ENCODE data around the gene MYH9. TPM values are rescaled to one million over a fixed set of nuclear protein-coding genes. Genes with fewer than 3 reads are reported as not detected.
"Not testable (repeated sequence)": the region's sequence is repeated elsewhere in the genome, so short reads cannot be mapped to it uniquely, and the experiment has no call there.

MYH9 gene
- total RNA-seq, 2 experiments from 2014 or later: 695 to 913 TPM

DNA sequence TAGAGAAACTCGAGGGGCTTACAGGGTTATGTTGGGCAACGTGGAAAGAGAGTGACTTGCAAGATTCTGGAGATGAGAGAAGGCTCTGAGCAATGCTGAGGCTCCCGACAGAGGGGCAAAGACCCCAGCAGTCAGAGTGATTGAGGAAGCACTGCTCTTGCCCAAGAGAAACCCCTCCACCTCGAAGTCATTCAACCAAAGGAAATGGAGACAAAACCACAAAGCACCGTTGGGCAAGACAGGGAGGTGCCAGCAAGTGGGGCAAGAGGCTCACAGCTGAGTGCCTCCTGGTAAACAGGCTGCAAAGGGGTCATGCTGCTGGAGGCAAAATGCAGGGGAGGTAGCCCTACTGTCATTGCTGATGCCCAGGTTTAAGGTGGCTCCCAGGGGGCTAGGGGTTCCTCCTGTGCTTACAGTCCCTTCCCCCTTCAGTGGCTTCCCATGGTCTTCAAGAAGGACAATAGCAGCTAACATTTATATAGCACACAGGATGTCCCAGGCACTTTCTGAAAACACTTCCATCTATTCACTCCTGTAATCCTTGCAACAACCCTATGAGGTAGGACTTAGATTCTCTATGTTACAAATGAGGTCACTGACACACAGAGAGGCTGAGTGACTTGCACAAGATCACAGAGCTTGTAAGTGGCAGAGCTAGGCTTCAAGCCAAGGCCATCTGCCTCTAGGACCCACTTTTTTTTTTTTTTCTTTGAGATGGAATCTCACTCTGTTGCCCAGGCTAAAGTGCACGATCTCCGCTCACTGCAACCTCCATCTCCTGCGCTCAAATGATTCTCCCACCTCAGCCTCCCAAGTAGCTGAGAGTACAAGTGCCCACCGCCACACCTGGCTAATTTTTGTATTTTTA lies 18.1 kb upstream of the MYH9 start:
- peak; percentile 86 for DNase-seq
- Mint-ChIP-seq H3K27ac (peak overlapping the region; percentile 95), H3K4me3 (peak overlapping the region; percentile 0), H3K4me1 (peaks cover 47% of the 10 kb centered on the region), H3K36me3 (peaks cover 1% of the 10 kb centered on the region), H3K27me3 (no peaks in the 10 kb centered on the region), H3K9me3 (ENCODE audit: low read depth) (no peaks in the 10 kb centered on the region)
- CTCF ChIA-PET: interaction anchor here (0.8 to 3.1 kb wide), 12 partner anchors 14 to 71 kb away, joined by 3 to 17 read pairs (median 3); no protein-coding TSS in a partner anchor
- peak; percentile 54 for ATAC-seq

DNA sequence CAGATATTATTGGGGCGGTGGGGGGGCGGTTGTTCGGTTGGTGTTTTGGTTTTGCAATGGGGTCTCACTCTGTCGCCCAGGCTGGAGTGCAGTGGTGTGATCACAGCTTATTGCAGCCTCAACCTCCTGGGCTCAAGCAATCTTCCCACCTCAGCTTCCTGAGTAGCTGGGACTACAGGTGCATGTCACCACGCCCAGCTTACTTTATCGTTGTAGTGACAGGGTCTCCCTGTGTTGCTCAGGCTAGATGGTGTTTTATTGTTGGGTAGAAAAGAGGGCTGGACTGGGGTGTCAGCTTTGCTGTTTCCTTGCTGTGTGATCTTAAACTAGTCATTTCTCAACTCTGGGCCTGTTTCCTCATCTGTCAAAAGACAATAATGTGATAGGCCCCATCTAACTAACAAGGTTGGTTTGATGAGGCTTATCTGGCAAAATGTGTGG lies 17.5 kb upstream of the MYH9 start:
- DNase-seq (peak; percentile 63), ATAC-seq (peak; percentile 71)
- H3K9me3 Mint-ChIP-seq (ENCODE audit: low read depth): no peaks in the 10 kb centered on the region
- H3K27me3 Mint-ChIP-seq: no peaks in the 10 kb centered on the region
- H3K36me3 Mint-ChIP-seq: peaks cover 1% of the 10 kb centered on the region
- H3K27ac Mint-ChIP-seq: peak overlapping the region; percentile 95
- peak overlapping the region; percentile 0 for H3K4me3 Mint-ChIP-seq
- CTCF ChIA-PET: interaction anchor here (0.7 to 3.1 kb wide), 11 partner anchors 14 to 70 kb away, joined by 3 to 17 read pairs (median 3); no protein-coding TSS in a partner anchor
- H3K4me1 Mint-ChIP-seq: peaks cover 43% of the 10 kb centered on the region

DNA sequence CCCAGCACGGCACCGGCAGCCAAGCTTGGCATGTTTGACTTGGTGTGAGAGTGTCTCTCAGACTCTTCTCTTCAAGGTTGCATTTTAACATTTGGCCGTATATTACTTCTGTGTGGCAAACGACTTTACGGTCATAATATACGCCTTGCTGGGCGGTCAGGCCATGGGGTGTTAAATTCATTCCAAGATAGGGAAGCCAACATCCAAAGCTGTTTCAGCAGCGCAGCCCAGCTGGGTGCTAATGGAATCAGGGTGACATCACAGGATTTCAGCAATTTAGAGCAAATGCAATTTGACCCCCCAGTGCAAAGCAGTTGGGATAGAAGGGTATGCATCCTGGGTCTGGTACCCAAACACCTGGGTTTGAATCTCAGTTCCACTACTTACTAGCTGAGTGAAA lies 16.7 kb upstream of the MYH9 start:
- Mint-ChIP-seq H3K9me3 (ENCODE audit: low read depth) (no peaks in the 10 kb centered on the region), H3K27me3 (no peaks in the 10 kb centered on the region), H3K36me3 (peaks cover 1% of the 10 kb centered on the region), H3K27ac (peak overlapping the region; percentile 95), H3K4me3 (no peak overlapping the region), H3K4me1 (peaks cover 40% of the 10 kb centered on the region)
- ATAC-seq: no peak
- no peak for DNase-seq
- CTCF ChIA-PET: interaction anchor here (1.3 to 3.1 kb wide), 6 partner anchors 18 to 104 kb away, joined by 4 to 17 read pairs (median 6); no protein-coding TSS in a partner anchor

DNA sequence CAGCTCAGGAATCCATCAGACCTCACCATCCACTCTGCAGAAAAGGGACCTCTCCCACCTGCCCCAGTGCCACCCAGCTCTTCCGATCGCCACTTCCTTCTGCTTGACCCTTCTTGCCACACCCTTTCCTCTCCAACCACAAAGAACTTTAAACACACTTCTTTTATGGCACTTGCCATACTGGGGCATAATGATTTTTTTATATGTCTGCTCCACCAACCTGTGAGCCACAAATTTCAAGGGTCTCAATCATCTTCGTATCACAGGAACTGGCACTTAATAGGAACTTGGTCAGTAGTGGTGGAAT lies 11.7 kb upstream of the MYH9 start:
- Mint-ChIP-seq H3K4me3 (no peak overlapping the region), H3K36me3 (no peaks in the 10 kb centered on the region), H3K27ac (peak overlapping the region; percentile 29), H3K9me3 (ENCODE audit: low read depth) (no peaks in the 10 kb centered on the region), H3K27me3 (no peaks in the 10 kb centered on the region), H3K4me1 (peaks cover 27% of the 10 kb centered on the region)
- CTCF ChIA-PET: interaction anchor here (1.6 kb wide), 1 partner anchor 71 kb away, joined by 3 read pairs; no protein-coding TSS in a partner anchor
- DNase-seq (no peak), ATAC-seq (no peak)

DNA sequence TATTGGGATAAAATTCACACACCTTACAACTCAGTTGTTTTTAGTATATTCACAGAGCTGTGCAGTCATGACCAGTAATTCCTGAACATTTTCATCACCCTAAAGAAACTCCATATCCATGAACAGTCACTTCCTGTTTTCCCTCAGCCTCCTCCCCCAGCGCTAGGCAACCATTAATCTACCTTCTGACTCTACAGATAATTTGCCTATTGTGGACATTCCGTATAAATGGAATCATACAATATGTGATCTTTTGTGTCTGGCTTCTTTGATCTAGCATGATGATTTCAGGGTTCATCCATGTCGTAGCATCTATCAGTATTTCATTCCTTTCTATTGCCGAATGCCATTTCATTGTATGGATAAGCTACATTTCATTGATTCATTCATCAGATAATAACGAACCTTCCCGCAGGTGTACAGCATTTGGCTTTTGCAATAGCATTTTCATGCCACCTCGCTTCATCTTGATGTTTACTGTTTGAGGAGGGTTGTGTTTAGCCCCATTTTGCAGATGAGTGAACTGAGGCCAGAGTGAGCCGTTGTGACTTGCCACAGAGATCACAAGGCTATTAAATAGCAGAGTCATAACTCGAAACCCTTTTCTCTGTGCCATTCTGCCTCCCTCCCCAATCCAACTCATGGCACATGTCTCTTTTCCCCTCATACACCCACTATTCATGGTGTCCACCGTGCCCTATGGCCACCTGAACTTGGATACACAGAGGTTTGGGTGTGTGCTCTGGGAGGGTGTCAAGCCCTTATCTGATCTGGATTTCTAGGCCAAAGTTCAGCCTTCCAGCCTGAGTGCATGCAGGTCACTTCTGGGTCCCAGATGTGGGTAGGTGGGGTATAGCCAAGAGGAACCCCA lies 11.1 kb upstream of the MYH9 start:
- CTCF ChIA-PET: interaction anchor here (1.0 to 1.6 kb wide), 3 partner anchors 20 to 72 kb away, joined by 3 read pairs; no protein-coding TSS in a partner anchor
- Mint-ChIP-seq H3K27ac (peak overlapping the region; percentile 29), H3K4me3 (no peak overlapping the region), H3K9me3 (ENCODE audit: low read depth) (no peaks in the 10 kb centered on the region), H3K27me3 (no peaks in the 10 kb centered on the region), H3K4me1 (peaks cover 23% of the 10 kb centered on the region), H3K36me3 (no peaks in the 10 kb centered on the region)
- DNase-seq (no peak), ATAC-seq (peak; percentile 27)

DNA sequence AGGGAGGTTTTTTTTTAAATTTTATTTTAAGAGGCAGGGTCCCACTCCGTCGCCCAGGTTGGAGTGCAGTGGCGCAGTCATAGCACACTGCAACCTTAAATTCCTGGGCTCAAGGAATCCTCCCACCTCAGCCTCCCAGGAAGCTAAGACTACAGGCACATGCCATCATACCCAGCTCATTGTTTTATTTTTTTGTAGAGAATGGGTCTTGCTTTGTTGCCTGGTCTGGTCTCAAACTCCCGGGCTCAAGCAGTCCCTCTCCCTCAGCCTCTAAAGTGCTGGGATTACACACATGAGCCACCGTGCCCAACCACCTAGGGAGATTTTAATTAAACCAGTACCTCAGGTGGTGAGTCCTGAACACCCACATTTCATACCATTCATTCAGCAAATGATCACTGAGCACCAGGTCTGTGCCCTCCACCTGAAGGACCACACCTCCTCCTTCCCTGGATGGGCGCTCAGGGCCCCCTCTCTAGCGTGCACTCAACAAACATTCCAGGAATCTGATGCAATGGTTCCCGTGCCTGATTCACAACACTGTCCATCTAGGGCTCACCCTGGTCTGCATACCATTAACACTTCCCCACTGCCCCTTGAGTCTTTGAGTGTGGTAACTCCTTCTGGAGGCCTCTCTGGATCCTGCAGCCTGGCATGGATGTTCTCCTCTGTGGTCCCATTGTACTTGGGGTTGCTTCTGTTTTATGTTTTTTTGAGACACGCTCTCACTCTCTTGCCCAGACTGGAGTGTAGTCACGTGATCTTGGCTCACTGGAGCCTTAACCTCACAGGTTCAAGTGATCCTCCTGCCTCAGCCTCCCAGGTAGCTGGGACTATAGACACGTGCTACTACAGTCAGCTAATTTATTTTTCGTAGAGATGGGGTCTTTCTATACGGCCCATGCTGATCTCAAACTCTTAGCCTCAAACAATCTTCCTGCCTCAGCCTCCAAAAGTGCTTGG lies 9.6 kb upstream of the MYH9 start:
- DNase-seq: no peak
- H3K9me3 Mint-ChIP-seq (ENCODE audit: low read depth): no peaks in the 10 kb centered on the region
- H3K4me3 Mint-ChIP-seq: no peak overlapping the region
- CTCF ChIA-PET: interaction anchor here (1.0 to 1.3 kb wide), 2 partner anchors 18 to 73 kb away, joined by 3 read pairs; no protein-coding TSS in a partner anchor
- ATAC-seq: no peak
- H3K36me3 Mint-ChIP-seq: no peaks in the 10 kb centered on the region
- H3K4me1 Mint-ChIP-seq: peaks cover 23% of the 10 kb centered on the region
- peak overlapping the region; percentile 5 for H3K27ac Mint-ChIP-seq
- H3K27me3 Mint-ChIP-seq: no peaks in the 10 kb centered on the region

DNA sequence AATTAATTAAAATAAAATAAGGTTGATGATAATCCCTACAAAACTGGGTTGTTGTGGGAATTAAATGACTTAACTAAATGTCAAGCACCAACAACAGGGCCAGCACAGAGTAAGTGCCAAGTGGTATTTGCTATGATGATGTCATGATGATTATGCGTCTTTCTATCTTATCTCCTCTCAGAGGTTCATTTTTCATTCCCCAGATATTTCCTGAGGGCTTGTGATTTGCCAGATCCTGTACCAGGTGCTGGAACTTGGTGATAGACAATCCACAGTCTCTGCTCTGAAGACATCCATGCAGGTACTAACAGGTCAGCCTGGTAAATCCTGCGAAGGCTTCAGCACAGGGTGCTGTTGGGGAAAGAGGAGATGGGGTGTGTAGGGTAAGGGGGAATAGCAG lies 8.1 kb upstream of the MYH9 start:
- CTCF ChIA-PET: no interaction called here
- no peak overlapping the region for H3K4me3 Mint-ChIP-seq
- H3K9me3 Mint-ChIP-seq (ENCODE audit: low read depth): no peaks in the 10 kb centered on the region
- H3K4me1 Mint-ChIP-seq: peaks cover 23% of the 10 kb centered on the region
- H3K36me3 Mint-ChIP-seq: no peaks in the 10 kb centered on the region
- no peak for DNase-seq
- no peaks in the 10 kb centered on the region for H3K27me3 Mint-ChIP-seq
- ATAC-seq: no peak
- H3K27ac Mint-ChIP-seq: no peak overlapping the region

DNA sequence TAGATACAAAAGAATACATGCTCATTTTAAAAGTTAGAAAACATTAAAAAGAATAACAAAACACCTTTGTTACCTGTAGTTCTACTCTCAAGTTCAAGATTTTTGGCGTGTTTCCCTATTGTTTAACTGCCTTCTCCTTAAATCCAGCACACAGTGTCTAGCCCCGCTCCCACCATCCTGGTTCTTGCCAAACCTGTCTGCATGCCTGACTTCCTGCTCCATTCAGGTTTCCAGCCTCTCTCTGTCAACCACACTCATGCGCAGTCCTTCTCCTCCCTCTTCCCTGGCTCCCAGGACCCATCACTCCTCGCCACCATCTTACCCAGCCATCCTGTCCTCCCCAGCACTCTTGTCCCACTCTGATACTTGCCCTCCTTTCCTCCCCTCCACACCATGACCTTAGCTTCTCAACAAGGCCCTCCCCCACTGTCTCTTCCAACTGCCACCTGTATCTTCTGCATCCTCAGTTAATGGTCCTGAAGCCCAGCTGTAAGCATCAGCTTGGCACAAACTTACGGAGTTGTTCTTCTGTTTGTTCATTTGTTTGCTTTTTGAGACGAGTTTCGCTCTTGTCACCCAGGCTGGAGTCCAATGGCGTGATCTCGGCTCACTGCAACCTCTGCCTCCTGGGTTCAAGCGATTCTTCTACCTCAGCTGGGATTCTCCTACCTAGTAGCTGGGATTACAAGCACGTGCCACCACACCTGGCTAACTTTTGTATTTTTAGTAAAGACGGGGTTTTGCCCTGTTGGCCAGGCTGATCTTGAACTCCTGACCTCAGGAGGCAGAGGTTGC lies 7.5 kb upstream of the MYH9 start:
- Mint-ChIP-seq H3K27ac (no peak overlapping the region), H3K4me3 (no peak overlapping the region), H3K9me3 (ENCODE audit: low read depth) (no peaks in the 10 kb centered on the region), H3K4me1 (peaks cover 24% of the 10 kb centered on the region), H3K27me3 (no peaks in the 10 kb centered on the region), H3K36me3 (no peaks in the 10 kb centered on the region)
- DNase-seq (no peak), ATAC-seq (no peak)
- CTCF ChIA-PET: no interaction called here

DNA sequence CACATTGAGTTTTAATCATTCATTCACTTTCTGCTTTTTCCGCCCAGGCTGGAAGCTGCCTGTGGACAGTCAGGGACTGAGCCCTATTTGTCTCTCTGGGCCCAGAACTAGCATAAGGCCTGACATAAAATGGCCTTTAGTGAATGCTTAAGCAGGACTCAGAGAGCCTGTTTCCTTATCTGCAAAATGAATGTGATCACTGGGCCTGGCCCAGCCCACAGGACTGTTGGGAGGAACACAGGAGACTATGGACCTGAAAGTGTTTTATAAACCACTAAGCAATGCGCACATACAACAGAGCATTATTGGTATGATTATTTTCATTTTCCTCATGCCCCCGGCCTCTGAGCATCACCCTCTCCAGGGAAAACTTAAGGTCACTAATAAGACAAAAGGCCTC lies 3.9 kb upstream of the MYH9 start:
- Mint-ChIP-seq H3K27me3 (no peaks in the 10 kb centered on the region), H3K4me3 (no peak overlapping the region), H3K27ac (no peak overlapping the region), H3K4me1 (peaks cover 18% of the 10 kb centered on the region), H3K9me3 (ENCODE audit: low read depth) (no peaks in the 10 kb centered on the region), H3K36me3 (peaks cover under 1% of the 10 kb centered on the region)
- no peak for ATAC-seq
- CTCF ChIA-PET: interaction anchor here (1.0 to 1.1 kb wide), 2 partner anchors 14 to 79 kb away, joined by 3 read pairs; no protein-coding TSS in a partner anchor
- no peak for DNase-seq

DNA sequence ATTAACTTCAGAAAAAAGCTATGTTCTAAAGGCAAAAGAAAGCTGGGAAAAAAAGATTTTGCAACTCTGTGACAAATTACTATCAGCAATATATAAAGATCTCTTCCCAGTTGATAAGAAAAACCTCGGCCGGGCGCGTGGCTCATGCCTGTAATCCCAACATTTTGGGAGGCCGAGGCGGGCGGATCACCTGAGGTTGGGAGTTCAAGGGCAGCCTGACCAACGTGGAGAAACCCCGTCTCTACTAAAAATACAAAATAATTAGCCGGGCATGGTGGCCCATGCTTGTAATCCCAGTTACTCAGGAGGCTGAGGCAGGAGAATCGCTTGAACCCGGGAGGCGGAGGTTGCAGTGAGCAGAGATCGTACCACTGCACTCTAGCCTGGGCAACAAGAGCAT lies 1.4 kb upstream of the MYH9 start:
- not testable (repeated sequence) for DNase-seq

DNA sequence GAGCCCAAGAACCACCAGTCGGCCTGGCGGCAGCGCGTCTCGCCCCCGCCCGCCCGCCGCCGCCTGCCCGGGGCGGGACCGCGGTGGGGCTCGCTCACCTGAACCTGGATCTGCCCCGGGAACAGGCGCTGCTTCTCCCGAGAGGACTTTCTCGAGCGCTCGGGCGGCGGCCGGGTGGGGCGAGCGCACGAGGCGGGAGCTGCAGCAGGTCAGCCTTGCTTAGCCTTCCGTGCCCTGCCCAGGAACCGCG lies 133 bp downstream of the MYH9 start:
- ATAC-seq (no peak), DNase-seq (no peak)
- peak overlapping the region; percentile 85 for H3K27ac Mint-ChIP-seq
- CTCF ChIA-PET: interaction anchor here (0.7 to 3.0 kb wide), 15 partner anchors 8 to 86 kb away, joined by 3 to 16 read pairs (median 3); no protein-coding TSS in a partner anchor
- peaks cover 34% of the 10 kb centered on the region for H3K36me3 Mint-ChIP-seq
- no peaks in the 10 kb centered on the region for H3K27me3 Mint-ChIP-seq
- H3K4me1 Mint-ChIP-seq: peaks cover 40% of the 10 kb centered on the region
- peak overlapping the region; percentile 85 for H3K4me3 Mint-ChIP-seq
- H3K9me3 Mint-ChIP-seq (ENCODE audit: low read depth): no peaks in the 10 kb centered on the region

More for the DNA sequence above, 1.4 kb upstream of the MYH9 start:
- H3K9me3 Mint-ChIP-seq (ENCODE audit: low read depth); H3K27me3 Mint-ChIP-seq; ATAC-seq; H3K27ac Mint-ChIP-seq: not testable (repeated sequence)
- CTCF ChIA-PET: interaction anchor here (1.4 to 2.2 kb wide), 5 partner anchors 10 to 81 kb away, joined by 3 to 16 read pairs (median 5); no protein-coding TSS in a partner anchor
- peak overlapping the region; percentile 85 for H3K4me3 Mint-ChIP-seq
- peaks cover 25% of the 10 kb centered on the region for H3K36me3 Mint-ChIP-seq
- H3K4me1 Mint-ChIP-seq: peaks cover 28% of the 10 kb centered on the region
